PC-9 (cell line): ENCODE measurements around the gene GFRA1. TPM values are rescaled to one million over a fixed set of nuclear protein-coding genes. Genes with fewer than 3 reads are reported as not detected.

Experiments used
- BruUV-seq: library from RNA; stranded (reverse); fragments of 400-500 nt; replicated peaks from 2 replicates; lab custom pipeline; 2021; lab: Mats Ljungman, UMichigan
- CTCF ChIA-PET: fragments of 300-600 bp; sonication (Branson Sonifier 250); formaldehyde crosslinking; loops from one replicate; lab custom pipeline; 2022; ENCODE audit warnings: antibody characterized with exemption; lab: Charles Lee
- POLR2A ChIA-PET: fragments of 300-600 bp; sonication (Branson Sonifier 250); formaldehyde crosslinking; loops from one replicate; lab custom pipeline; 2022; ENCODE audit warnings: antibody characterized with exemption; ENCODE audit not compliant: unreplicated experiment; lab: Charles Lee
- DNase-seq, 2 experiments: peaks; one replicate each; pipeline versions ENCODE4 v3.0.0 to v3.0.0-alpha.2; 2015 to 2022; ENCODE audit warnings: mixed read lengths in 1 of 2
- H2AFZ ChIP-seq: fragments of 200-600 bp; sonication (generic); 2 replicates; pipeline ENCODE4 v1.8.1; 2017; ENCODE audit warnings: antibody characterized with exemption
- H3F3A ChIP-seq: fragments of 200-600 bp; sonication (generic); 2 replicates; pipeline ENCODE4 v1.8.1; 2017; ENCODE audit warnings: antibody characterized with exemption, mild to moderate bottlenecking, low read depth; ENCODE audit not compliant: insufficient read depth
- H3K27ac ChIP-seq: fragments of 200-600 bp; sonication (generic); 2 replicates; pipeline ENCODE4 v1.6.1; 2016; ENCODE audit warnings: mixed run types
- H3K27me3 ChIP-seq: fragments of 200-600 bp; sonication (generic); 2 replicates; pipeline ENCODE4 v1.6.1; 2016; ENCODE audit warnings: low read depth, mixed run types; ENCODE audit not compliant: insufficient read depth
- H3K36me3 ChIP-seq: fragments of 200-600 bp; sonication (generic); 2 replicates; pipeline ENCODE4 v1.6.1; 2016; ENCODE audit warnings: low read depth, mixed run types
- H3K4me1 ChIP-seq: fragments of 200-600 bp; sonication (generic); replicated peaks from 2 replicates; pipeline ENCODE4 v1.6.1; 2016; ENCODE audit warnings: mixed run types; ENCODE audit not compliant: insufficient read depth
- H3K4me2 ChIP-seq: fragments of 200-600 bp; sonication (generic); 2 replicates; pipeline ENCODE4 v1.6.1; 2017; ENCODE audit warnings: mixed run types
- H3K4me3 ChIP-seq: fragments of 200-600 bp; sonication (generic); 2 replicates; pipeline ENCODE4 v1.6.1; 2016; ENCODE audit warnings: mixed run types
- H3K79me2 ChIP-seq: fragments of 200-600 bp; sonication (generic); 2 replicates; pipeline ENCODE4 v1.6.1; 2017; ENCODE audit warnings: low read depth, mixed run types
- H3K9me2 ChIP-seq: fragments of 200-600 bp; sonication (generic); 2 replicates; pipeline ENCODE4 v1.8.1; 2017; ENCODE audit warnings: mild to moderate bottlenecking; ENCODE audit not compliant: insufficient read depth
- H3K9me3 ChIP-seq: fragments of 200-600 bp; sonication (generic); 2 replicates; pipeline ENCODE4 v1.8.1; 2016; ENCODE audit warnings: low read depth; ENCODE audit not compliant: insufficient read depth
- H4K20me1 ChIP-seq: fragments of 200-600 bp; sonication (generic); 2 replicates; pipeline ENCODE4 v1.8.1; 2017; ENCODE audit not compliant: insufficient read depth
- EZH2 ChIP-seq: fragments of 200-600 bp; sonication (generic); IDR thresholded peaks from 2 replicates; pipeline ENCODE4 v1.8.0; 2017; ENCODE audit warnings: antibody characterized with exemption, low read depth
- intact Hi-C: fragments of 100-400 bp; cut with micrococcal nuclease; formaldehyde crosslinking; loops from one replicate; pipeline ENCODE4 v1.10.0; 2022; ENCODE audit not compliant: unreplicated experiment
- total RNA-seq: library from RNA; stranded (reverse); gene quantifications from 2 replicates; pipeline ENCODE4 v1.2.3, GENCODE V29; 2021
- TF ChIP-seq, protein P1 (sequence below): fragments of 200-600 bp; sonication (generic); conservative IDR thresholded peaks from 2 replicates; pipeline ENCODE4 v1.6.1; 2017; ENCODE audit warnings: mixed run types, antibody characterized with exemption, mild to moderate bottlenecking, moderate library complexity

The GFRA1 gene
- total RNA-seq, 1 experiment from 2014 or later, result 0.11 TPM

DNA sequence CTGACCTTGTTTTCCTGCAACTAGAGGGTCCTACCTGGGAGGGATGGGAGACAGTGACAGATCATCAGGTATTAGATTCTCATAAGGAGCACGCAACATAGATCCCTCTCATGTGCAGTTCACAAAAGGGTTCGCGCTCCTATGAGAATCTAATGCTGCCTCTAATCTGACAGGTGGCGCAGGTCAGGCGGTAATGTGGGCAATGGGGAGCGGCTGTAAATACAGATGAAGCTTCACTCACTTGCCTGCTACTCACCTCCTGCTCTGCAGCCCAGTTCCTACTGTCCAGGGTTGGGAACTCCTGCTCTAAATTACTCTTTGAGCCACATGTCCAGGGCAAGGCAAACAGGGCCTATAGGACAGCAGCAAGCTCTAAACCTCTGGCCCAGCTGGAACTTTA lies 46.2 kb downstream of the GFRA1 start:
- Histone ChIP-seq H3K4me1 (no peaks in the 10 kb centered on the region), H3K27me3 (peaks cover 3% of the 10 kb centered on the region; the same call in 1 of the 2 replicates), H3K27ac (no peak overlapping the region), H3K9me3 (no peaks in the 10 kb centered on the region), H3K4me3 (no peak overlapping the region), H3K79me2 (no peaks in the 10 kb centered on the region), H4K20me1 (no peaks in the 10 kb centered on the region), H3K4me2 (no peak overlapping the region), H2AFZ (no peak overlapping the region), H3F3A (no peaks in the 10 kb centered on the region), H3K36me3 (no peaks in the 10 kb centered on the region), H3K9me2 (no peaks in the 10 kb centered on the region)
- TF ChIP-seq, protein P1, sequence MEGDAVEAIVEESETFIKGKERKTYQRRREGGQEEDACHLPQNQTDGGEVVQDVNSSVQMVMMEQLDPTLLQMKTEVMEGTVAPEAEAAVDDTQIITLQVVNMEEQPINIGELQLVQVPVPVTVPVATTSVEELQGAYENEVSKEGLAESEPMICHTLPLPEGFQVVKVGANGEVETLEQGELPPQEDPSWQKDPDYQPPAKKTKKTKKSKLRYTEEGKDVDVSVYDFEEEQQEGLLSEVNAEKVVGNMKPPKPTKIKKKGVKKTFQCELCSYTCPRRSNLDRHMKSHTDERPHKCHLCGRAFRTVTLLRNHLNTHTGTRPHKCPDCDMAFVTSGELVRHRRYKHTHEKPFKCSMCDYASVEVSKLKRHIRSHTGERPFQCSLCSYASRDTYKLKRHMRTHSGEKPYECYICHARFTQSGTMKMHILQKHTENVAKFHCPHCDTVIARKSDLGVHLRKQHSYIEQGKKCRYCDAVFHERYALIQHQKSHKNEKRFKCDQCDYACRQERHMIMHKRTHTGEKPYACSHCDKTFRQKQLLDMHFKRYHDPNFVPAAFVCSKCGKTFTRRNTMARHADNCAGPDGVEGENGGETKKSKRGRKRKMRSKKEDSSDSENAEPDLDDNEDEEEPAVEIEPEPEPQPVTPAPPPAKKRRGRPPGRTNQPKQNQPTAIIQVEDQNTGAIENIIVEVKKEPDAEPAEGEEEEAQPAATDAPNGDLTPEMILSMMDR, result no peak
- TF ChIP-seq EZH2, result no peak
- ChIA-PET POLR2A (no interaction called here), CTCF (no interaction called here)
- DNase-seq, result no peak
- BruUV-seq, result no TSS peak
- intact Hi-C loops, result no loop called here

DNA sequence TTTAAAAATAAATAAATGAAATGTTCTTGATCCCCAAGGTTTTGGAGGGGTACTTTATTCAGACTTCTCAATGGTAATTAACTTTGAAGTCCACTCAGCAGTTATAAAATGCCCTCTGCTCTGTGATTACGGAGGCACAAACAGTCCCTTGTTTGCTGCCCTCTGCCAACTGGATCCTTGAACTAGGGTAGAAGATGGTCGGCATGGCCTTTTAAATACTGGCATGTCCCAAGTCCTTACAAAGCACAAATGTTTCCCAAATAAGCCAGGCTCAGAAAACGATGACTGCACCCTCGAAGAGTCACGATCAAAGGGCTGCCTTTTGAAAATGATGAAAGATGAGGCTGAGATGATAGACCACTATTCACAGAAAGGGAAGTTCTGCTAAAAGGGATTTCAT lies 47.0 kb downstream of the GFRA1 start:
- no peaks in the 10 kb centered on the region for H3F3A ChIP-seq

DNA sequence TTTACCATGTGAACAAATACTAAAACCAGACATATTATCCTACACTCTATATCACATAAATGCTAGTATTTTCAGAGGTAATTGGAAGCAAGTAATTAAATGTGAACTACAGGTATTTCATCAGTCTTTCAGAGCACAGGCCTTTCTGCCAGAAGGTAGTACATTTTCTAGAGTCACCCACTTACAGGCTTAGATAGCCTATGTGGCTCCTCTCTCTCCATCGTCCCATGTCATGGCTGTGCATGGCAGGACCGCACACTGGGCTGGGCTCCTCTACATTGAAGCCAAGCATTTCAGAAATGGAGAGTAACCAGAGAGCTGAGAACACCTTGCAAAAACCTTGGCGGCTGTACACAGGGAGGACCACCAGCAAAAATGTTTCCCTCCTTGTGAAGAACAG lies 49.7 kb downstream of the GFRA1 start:
- Histone ChIP-seq H3K4me1 (no peaks in the 10 kb centered on the region), H3K9me2 (no peaks in the 10 kb centered on the region), H3K4me3 (no peak overlapping the region), H3K4me2 (no peak overlapping the region), H4K20me1 (no peaks in the 10 kb centered on the region), H3K27me3 (peaks cover 3% of the 10 kb centered on the region; the same call in 1 of the 2 replicates), H2AFZ (no peak overlapping the region), H3K27ac (no peak overlapping the region), H3K36me3 (no peaks in the 10 kb centered on the region), H3K9me3 (no peaks in the 10 kb centered on the region), H3F3A (no peaks in the 10 kb centered on the region), H3K79me2 (no peaks in the 10 kb centered on the region)
- ChIA-PET POLR2A (no interaction called here), CTCF (no interaction called here)
- TF ChIP-seq, protein P1, result no peak
- no peak for TF ChIP-seq EZH2
- intact Hi-C loops, result no loop called here
- BruUV-seq, result no TSS peak
- DNase-seq, result no peak

More for the DNA sequence above, 47.0 kb downstream of the GFRA1 start:
- H3K36me3 ChIP-seq, result no peaks in the 10 kb centered on the region
- H3K4me3 ChIP-seq, result no peak overlapping the region
- H3K79me2 ChIP-seq, result no peaks in the 10 kb centered on the region
- H2AFZ ChIP-seq, result no peak overlapping the region
- H3K4me1 ChIP-seq, result no peaks in the 10 kb centered on the region
- H3K27me3 ChIP-seq, result peaks cover 3% of the 10 kb centered on the region; the same call in 1 of the 2 replicates
- no peaks in the 10 kb centered on the region for H3K9me2 ChIP-seq
- ChIA-PET CTCF (no interaction called here), POLR2A (no interaction called here)
- no peak for DNase-seq
- no peak overlapping the region for H3K27ac ChIP-seq
- no peaks in the 10 kb centered on the region for H3K9me3 ChIP-seq
- intact Hi-C loops, result no loop called here
- no peak overlapping the region for H3K4me2 ChIP-seq
- no peaks in the 10 kb centered on the region for H4K20me1 ChIP-seq
- no TSS peak for BruUV-seq
- TF ChIP-seq, protein P1, result no peak
- no peak for TF ChIP-seq EZH2
